NCI-H128 (cell line): Measurements from ENCODE around the gene DMAC2.
"Not testable (repeated sequence)": the region's sequence is repeated elsewhere in the genome, so short reads cannot be mapped to it uniquely, and the experiment has no call there.

Experiments
- DNase-seq: peaks from one replicate; lab custom pipeline; 2025; ENCODE audit not compliant: unreplicated experiment; lab: John Stamatoyannopoulos, UW

Gene DMAC2

DNA sequence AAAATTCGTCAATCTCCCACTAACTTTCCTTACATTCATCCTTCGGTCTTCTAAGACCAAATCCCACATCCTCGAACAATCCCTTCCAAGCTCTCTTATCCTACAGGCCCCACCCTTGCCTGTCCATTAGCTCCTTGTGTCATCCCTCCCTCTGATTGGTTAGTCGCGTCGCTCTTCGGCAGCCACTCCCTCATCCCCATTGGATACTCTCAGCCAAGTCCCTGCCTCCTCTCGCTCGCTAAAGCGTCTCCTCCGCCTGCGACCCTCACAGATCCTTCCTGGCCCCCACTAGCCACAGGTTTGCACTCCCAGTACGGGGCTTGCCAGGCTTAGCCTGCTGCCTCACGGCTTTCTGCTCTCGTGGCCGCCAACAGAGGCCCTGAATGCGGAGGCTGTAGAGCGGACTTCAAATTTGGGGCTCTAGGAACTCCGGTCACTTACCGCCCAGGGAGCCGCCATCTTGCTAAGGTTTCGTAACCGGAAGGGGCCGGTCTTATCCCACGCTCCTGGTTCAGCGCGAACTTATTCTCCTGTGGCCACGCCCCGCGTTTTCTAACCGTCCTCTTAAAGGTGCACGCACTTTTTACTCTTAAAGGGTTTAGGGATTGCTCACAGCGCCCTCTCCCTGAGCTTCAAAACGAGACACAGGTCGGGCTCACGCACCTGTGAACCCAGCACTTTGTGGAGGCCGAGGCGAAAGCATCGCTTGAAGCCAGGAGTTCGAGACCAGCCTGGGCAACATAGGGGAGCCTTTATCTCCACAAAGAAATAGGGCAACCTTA, at the start of gene DMAC2:
Gene DMAC2, minus strand, starts transcription at position 472 of the 782 bp plus-strand sequence. Its CDS starts 13 bp downstream, at position 459.
- peak; percentile 98 for DNase-seq

DNA sequence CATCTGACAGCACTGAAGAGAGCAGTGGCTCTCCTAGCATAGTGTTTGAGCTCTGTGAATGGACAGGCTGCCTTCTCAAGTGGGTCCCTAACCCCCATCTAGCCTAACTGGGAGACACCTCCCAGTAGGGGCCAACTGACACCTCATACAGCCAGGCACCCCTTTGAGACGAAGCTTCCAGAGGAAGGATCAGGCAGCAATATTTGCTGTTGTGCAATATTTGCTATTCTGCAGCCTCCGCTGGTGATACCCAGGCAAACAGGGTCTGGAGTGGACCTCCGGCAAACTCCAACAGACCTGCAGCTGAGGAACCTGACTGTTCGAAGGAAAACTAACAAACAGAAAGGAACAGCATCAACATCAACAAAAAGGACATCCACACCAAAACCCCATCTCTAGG, 47.2 kb upstream of the DMAC2 start:
- not testable (repeated sequence) for DNase-seq

DNA sequence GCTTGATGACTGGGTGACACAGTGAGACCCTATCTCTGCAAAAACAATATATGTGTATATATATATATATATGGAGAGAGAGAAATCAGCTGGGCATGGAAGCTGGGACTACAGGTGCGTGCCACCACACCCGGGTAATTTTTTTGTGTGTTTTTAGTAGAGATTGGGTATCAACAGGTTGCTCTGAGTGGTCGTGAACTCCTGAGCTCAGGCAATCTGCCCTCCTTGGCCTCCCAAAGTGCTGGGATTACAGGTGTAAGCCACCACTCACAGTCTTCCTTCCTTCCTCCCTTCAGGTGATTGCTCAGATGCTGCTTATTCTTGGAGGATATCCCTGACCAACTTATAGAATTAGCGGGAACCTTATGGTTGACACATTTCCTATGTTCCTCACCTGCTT, 45.1 kb upstream of the DMAC2 start:
- no peak for DNase-seq

DNA sequence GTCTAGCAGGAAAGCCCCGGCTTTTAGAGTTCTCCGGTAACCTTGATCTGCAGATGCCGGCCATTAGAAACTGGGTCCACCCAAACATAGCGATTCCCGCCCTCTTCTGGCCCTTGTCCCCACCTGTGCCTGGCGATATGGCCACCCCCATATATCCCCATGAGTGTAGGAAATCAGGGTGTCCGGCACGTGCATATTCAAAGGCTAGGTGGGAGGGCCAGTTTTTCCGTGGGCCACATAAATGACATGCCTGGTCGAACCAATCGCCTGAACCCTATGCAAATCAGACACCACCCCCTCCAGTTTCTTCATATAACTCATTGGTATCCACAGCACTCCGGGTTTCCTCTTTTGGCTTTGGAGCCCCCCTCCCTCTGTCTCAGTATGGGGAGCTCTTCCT, 40.6 kb upstream of the DMAC2 start:
- DNase-seq, result no peak

DNA sequence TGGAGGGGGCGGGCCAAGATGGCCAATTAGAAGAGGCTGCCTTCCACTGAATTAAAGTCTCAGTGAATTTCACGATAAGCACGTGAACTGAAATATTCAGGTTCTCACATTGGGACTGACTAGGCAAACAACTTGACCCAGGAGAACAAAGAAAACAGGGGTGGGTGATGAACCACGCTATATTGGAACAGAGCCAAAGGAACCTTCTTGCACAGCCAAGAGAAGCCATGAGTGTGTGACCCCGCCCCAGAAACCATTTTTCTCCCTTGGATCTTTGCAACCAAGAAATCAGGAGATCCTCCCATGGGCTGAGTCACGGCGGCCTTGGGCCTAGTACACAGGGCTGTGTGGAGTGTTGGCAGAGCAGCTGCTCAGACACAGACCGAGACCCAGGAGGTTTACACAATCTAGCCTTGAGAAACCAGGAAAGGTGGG, 40.1 kb upstream of the DMAC2 start:
- DNase-seq, result no peak

DNA sequence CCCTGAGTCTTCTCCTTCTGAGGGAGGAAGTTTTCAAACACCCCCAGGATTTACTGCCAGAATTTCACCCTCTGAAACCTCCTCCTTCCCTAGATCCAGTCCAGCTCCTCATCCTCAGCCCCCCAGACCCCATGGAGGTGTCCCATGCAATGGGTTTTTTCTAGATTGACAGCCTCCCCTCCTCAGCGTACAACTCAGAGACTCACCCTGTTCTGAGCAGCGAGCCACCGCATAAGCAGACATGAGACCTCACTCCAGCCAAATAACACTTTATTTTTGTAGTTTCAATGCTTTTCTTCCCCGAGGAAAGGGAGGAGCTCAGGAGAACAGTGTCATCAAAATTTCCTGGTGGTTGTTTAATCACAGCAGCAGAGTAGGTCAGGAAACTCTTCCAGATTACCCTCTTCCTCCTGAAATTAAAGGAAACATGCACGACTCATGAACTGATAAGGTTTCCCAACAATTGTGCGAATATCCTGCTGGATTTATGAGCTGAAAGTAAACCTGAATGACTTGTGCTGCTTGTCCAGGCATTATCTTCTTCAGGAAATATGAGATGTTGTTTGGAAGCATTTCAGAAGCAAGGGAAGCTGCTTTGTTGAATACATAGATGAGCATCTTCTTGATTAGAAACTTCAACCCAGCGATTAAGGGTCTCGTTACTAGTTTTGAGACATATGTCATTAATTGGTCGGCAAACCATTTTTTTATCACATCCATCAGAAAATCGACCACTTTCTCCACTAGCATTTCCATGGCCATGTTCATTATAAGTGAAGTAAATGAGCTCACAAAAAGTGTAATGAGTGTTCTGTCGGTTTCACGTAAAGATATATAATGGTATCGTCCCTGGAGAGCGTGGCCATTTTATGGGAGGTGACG, 39.4 kb upstream of the DMAC2 start:
- DNase-seq, result no peak

DNA sequence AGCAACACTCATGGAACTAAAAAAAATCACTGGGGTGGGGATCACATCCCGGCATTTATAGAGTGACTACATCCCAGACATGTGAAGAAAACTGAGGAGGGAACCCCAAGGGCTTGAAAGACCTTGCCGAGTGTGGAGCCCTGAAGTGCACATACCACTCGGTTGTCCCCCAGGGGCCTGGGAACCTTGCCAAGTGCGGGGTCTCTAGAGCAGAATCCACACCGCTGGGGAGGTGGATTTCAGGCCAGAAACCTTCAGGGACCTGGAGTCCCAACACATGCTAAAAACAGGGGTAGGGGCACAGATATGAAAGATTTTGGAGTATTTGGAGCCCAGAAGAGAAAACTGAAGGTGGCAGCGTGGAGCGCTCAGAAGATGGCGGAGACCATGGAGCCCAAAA, 38.5 kb upstream of the DMAC2 start:
- DNase-seq, result no peak

DNA sequence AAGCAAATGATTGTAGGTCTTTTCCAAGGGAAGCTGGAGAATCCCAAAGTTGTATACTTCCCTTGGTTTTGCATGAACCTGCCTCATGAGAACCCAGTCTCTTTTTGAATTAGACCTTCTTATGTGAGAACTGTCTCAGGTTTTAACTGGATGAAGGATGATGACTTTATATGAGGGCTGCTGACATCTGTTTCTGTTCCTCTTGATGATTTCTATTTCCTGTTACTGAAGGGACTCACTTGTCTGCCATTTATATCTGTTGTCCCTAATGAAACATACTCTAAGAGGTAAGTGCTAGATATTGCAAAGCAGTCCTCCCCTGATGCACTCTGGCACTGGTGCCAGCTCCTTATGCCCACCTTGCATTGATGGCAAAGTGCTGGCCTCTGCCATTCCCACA, 36.9 kb upstream of the DMAC2 start:
- DNase-seq, result no peak

DNA sequence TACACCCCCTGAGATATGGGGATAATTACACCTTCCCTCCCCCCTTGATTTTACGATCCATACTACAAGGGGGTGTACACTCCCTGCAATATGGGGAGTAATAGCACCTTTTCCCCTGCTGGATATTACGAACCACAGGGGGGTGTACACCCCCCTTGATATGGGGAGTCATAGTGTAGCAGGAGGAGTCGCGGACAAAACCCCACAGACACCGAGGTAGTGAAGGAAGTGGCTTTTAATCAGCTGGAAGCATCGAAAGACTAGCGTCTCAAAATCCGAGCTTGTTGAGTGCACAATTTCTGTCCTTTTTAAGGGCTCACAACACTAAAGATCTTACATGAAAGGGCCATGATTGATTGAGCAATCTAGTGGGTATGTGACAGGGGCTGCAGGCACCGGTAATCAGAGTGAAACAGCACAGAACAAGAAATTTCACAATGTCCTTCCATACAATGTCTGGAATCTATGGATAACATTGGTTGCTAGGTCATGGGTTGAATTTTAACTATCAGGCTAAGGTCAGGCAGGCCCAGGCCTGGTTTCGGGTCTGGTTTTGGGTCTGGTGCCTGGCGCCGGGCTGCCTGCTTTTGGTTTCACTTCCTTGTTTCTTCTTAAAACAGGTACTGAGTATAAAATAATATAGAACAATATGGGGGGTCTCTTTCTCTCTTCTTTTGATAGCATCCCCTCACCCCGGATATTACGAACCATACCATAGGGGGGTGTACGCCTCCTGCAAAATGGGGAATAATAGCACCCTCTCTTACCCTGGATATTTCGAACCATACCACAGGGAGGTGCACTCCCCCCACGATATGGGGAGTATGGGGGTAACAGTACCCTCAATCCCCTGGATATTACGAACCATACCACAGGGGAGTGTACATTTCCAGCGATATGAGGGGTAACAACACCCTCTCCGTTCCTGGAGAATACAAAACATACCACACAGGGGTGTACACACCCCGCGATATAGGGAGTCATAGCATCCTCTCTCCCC, 23.8 kb upstream of the DMAC2 start:
- not testable (repeated sequence) for DNase-seq

DNA sequence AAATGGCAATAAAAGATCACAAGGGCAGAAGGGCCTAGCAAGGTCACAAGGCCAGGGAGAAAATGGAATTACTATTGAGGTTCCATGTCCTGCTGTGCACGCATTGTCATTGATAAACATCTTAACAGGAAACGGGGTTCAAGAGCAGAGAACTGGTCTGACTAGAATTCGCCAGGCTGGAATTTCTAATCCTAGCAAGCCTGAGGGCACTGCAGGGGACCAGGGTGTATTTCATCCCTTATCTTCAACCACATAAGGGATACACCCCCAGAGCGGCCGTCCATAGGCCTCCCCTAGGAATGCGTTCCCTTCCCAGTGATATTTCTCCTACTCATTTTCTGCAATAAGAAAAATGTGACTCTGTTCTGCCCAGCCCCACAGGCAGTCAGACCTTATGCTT, 22.8 kb upstream of the DMAC2 start:
- DNase-seq, result no peak

DNA sequence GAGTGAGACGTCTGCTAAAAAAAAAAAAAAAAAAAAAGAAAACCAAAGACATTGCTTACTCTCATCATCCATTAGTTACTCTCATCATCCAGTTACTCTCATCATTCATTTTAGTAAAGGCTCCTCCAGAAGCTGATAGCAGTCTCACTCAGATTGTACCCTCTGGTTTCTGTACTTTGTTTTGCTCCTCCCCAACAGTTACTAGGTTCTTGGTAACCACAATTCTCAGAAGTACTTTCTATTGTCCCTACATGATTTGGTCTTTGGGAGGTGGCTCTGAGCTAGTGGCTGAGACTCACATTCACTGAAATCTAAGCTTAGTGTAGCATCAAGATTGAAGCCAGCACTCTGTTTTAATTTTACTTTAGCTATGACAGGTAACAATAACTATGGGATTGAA, 17.5 kb upstream of the DMAC2 start:
- no peak for DNase-seq

DNA sequence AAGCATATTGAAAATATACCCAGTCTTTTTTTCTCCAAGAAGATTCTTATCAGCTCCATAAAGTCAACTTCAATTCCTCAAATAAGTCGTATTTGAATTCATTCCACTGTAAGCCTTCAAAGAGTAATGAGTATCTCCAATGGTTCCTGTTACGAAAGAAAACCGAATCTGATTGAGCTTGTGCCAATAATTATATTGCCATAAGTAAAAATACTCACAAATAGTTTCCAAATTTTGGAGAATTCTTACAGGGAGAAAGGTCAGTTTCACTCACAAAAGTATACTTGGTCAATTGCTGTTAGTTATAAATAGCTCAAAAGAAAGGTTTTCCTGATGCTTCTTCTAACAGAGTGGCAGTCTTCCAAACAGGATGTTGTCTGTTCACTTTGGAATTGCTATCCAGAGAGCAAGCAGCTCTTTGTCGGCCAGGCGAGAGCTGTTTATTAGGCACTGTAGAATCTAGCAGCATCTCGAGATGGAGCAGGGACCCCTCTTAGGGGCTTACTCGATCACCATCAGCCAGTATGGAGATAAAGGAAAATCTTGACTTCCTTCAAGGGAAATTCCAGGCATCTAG, 16.7 kb upstream of the DMAC2 start:
- DNase-seq, result no peak

DNA sequence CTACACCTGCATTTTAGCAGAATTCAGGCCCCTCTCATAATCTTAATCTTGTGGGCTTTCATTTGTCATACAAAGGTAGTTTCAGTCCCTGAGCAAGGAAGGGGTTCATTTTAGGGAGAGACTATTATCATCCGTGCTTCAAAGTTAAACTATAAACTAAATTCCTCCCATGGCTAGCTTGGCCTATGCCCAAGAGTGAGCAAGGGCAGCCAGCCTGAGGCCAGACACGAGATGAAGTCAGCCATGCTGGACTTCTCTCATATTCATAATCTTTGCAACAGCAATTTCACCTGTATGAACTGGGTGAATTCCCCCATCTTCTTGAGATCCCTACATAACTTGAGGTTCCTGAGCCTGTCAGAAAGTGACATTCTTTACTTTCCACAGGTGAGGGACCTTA, 16.2 kb upstream of the DMAC2 start:
- DNase-seq, result no peak

DNA sequence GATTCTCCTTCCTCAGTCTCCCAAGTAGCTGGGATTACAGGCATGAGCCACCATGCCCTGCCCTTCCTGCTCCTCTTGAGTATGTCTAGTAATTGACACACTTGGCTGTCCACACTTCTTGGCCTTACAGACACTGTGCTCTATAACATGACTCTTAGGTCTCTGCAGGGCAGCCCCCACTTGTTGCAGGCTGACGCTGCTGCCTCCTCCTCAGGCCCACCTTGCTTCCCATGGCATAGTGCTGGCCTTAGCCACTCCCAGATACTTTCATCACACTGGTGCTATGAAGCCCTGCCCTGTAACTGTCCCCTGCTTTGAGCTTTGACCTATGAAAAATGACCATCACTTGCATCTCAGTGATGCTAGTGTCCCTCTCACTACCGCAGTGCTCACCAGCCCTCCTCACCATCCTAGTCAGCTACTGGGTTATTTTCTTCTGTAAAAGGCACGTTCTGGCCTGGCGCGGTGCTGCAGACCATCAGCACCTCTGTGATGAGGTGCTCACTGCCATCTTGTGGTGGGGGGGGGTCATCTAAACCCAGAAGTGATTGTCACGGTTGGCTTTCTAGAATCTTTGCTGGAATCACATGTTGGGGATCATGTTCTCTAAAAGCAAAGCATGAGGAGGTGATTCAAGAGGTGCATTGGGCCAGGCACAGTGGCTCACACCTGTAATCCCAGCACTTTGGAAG, 13.0 kb upstream of the DMAC2 start:
- no peak for DNase-seq

DNA sequence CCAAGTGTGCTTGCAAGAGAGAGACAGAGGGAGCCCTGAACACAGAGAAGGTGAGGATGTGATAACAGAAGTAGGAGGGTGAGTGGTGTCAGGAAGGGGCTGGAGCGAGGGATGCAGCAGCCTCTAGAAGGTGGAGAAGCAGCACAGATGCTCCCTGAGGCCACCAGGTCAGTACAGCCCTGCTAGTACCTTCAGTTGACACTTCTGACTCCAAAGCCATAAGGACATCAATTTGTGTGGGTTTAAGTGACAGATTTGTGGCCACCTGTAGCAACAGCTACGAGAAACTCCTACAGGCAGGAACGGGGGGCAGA, 10.1 kb upstream of the DMAC2 start:
- DNase-seq, result no peak

DNA sequence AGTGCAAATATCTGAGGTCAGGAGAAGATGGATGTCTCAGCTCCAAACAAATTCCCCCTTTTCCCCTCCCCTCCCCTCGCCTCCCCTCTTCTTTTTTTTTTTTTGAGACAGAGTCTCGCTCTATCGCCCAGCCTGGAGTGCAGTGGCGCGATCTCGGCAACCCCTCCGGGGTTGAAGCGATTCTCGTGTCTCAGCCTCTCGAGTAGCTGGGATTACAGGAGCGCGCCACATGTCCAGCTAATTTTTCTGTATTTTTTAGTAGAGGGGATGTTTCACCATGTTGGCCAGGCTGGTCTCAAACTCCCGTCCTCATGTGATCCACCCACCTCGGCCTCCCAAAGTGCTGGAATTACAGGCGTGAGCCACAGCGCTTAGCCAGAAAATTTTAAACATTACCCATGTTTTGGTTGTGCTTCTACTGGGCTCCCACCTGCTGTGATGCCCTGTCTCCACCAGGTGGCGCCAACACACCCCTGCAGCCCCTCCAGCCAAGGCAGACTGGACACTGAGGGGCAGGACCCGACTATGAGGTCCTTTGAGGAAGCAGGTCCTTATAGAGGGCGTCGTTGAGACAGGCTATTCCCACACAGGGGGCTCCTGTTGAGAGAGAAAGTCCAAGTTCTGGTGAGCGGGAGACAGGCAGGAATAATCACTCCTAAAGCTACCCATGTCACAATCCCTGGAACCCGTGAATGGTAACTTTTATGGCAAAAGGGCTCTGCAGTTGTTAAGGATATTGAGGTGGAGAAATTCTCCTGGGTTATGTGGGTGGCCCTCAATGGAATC, 9.6 kb upstream of the DMAC2 start:
- DNase-seq, result peak; percentile 12

DNA sequence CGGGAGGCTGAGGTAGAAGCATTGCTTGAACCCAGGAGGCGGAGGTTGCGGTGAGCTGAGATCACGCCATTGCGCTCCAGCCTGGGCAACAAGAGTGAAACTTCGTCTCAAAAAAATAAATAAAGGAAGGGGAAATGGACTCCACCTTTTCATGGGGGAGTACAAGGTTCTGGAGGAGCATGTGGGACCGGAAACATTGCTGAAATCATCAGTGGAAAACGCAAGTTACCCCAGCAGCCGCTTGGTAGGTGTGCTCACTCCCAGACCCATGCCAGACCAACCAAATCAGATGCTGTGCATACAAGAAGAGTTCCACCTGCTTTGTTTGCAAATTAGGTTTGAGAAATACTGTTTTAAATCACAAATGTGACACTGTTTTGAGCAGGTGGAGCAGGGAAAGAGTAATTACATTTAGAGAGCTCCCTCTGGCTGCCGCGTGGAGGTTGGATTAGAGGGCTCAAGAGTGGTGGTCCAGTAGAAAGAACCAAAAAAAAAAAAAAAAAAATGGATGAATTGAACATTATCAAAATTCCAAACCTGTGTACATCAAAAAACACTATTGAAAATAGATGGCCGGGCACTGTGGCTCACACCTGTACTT, 8.1 kb upstream of the DMAC2 start:
- no peak for DNase-seq

DNA sequence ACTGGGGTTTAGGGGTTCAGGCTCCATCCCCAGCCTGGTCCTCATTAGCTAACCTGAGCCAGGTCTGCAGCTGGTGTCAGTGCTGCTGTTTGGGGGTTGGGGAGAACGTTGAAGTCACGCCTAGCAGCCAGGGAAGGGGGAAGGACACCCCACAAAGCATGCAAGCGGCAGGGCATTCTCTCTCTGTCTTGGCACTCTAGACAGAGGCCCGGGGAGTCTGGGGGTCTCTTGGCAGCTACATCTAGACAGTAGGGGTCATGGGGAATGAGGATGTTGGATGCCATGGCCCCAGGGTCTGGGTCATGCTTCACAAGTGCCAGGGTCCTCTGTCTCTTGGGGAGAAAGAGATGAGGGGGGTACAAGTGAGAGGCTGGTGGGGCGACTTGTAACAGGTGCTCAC, 5.9 kb upstream of the DMAC2 start:
- DNase-seq, result no peak

DNA sequence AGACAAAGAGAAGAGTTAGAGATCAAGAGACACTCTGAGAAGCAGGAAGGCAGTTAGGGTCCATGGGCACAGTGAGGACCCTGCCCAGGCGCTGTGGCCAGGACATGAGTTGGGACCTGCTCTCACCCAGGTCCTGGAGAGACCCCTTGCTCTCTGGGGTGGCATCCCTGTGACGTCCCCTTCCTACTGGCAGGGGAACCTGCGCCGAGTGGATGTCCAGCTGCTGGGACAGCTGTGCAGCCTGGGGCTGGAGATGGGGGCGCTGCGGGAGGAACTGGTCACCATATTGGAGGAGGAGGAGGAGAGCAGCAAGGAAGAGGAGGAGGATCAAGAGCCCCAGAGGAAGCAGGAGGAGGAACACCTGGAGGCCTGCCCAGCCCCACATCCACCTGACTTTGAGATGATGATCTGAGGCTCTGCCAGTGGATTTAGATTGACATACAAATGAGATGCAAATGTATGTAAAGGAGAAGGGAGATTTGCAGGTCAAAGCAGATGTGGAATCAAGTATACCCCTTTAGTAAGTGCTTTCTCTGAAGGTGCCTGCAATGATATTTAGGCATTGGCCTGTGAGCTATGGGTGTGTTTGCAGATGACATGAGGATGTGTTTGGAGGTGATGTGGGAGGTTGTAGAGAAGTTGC, 4.2 kb upstream of the DMAC2 start:
- no peak for DNase-seq
